SU-DHL-6 (cell line): ENCODE data around the gene RSPO1.

Experiments
- H2AFZ ChIP-seq: fragments of 200-600 bp; sonication (generic); 2 replicates; pipeline ENCODE4 v1.6.1; 2014; ENCODE audit warnings: low read depth, mild to moderate bottlenecking, moderate library complexity, mixed read lengths, antibody characterized with exemption, low read length; ENCODE audit not compliant: severe bottlenecking
- H3F3A ChIP-seq: fragments of 200-600 bp; shearing (Covaris generic); 2 replicates; pipeline ENCODE4 v1.6.0; 2016; ENCODE audit warnings: antibody characterized with exemption, mild to moderate bottlenecking; ENCODE audit not compliant: insufficient read depth
- H3K27ac ChIP-seq: fragments of 200-600 bp; sonication (generic); 2 replicates; pipeline ENCODE4 v1.5.1; 2016; ENCODE audit warnings: low read depth, mild to moderate bottlenecking, low read length, moderate library complexity, mixed read lengths
- H3K27me3 ChIP-seq: fragments of 200-600 bp; sonication (generic), shearing (Covaris generic); 2 replicates; pipeline ENCODE4 v1.6.0; 2014; ENCODE audit warnings: mild to moderate bottlenecking, low read length
- H3K36me3 ChIP-seq: fragments of 200-600 bp; sonication (generic); 2 replicates; pipeline ENCODE4 v1.6.1; 2014; ENCODE audit warnings: mild to moderate bottlenecking, low read length, mixed read lengths
- H3K4me2 ChIP-seq: fragments of 300-600, 200-600 bp; shearing (Covaris generic), sonication (generic); 2 replicates; pipeline ENCODE4 v1.6.0; 2014; ENCODE audit warnings: low read length, low read depth, mild to moderate bottlenecking; ENCODE audit not compliant: poor library complexity, severe bottlenecking
- H3K4me3 ChIP-seq: fragments of 200-600 bp; sonication (generic); 2 replicates; pipeline ENCODE4 v1.5.1; 2014; ENCODE audit warnings: antibody characterized with exemption, low read length, mild to moderate bottlenecking, mixed read lengths; ENCODE audit not compliant: insufficient read depth, poor library complexity, severe bottlenecking
- H3K79me2 ChIP-seq: fragments of 200-600 bp; sonication (generic); 2 replicates; pipeline ENCODE4 v1.6.1; 2014; ENCODE audit warnings: mild to moderate bottlenecking, low read length, moderate library complexity; ENCODE audit not compliant: insufficient read depth
- H3K9ac ChIP-seq: fragments of 200-600 bp; sonication (generic); 2 replicates; pipeline ENCODE4 v1.7.0; 2014; ENCODE audit warnings: mild to moderate bottlenecking, low read length
- H3K9me2 ChIP-seq: fragments of 200-600 bp; sonication (generic); replicated peaks from 2 replicates; pipeline ENCODE4 v1.6.1; 2014; ENCODE audit warnings: low read length; ENCODE audit not compliant: insufficient read depth
- H3K9me3 ChIP-seq: fragments of 200-600 bp; sonication (generic); 2 replicates; pipeline ENCODE4 v1.6.1; 2014; ENCODE audit warnings: low read length, mixed read lengths; ENCODE audit not compliant: insufficient read depth
- H4K20me1 ChIP-seq: fragments of 200-600 bp; sonication (generic); 2 replicates; pipeline ENCODE4 v1.6.1; 2014; ENCODE audit warnings: low read depth, mild to moderate bottlenecking, antibody characterized with exemption, low read length, moderate library complexity, mixed read lengths
- CTCF ChIP-seq: fragments of 200-600 bp; sonication (generic); IDR thresholded peaks from one replicate; pipeline ENCODE4 v1.5.1; 2017; ENCODE audit warnings: antibody characterized with exemption, mild to moderate bottlenecking, low read length, moderate library complexity; ENCODE audit not compliant: insufficient read depth, poor library complexity, severe bottlenecking
- EZH2phosphoT487 ChIP-seq: fragments of 200-600 bp; sonication (generic), shearing (Covaris generic); conservative IDR thresholded peaks from 2 replicates; pipeline ENCODE4 v1.6.1; 2018; ENCODE audit warnings: mild to moderate bottlenecking, antibody characterized with exemption, low read length, moderate library complexity, mixed read lengths

RSPO1 gene

GRCh38 chr1:37680933-37681332 lies 46.2 kb upstream of the RSPO1 start:
- Histone ChIP-seq H3K27ac (no peak overlapping the region), H3K27me3 (no peaks in the 10 kb centered on the region), H3K36me3 (peaks cover 10% of the 10 kb centered on the region; the same call in 1 of the 2 replicates), H3K4me2 (no peak overlapping the region), H3K9me3 (no peaks in the 10 kb centered on the region), H2AFZ (no peak overlapping the region), H3F3A (peaks cover 22% of the 10 kb centered on the region), H4K20me1 (no peaks in the 10 kb centered on the region), H3K4me3 (no peak overlapping the region), H3K9me2 (no peaks in the 10 kb centered on the region), H3K79me2 (no peaks in the 10 kb centered on the region), H3K9ac (no peak overlapping the region)
- no peak for TF ChIP-seq CTCF
- TF ChIP-seq EZH2phosphoT487 = no peak

- Histone ChIP-seq H3K79me2 (no peaks in the 10 kb centered on the region), H2AFZ (no peak overlapping the region), H3K9ac (no peak overlapping the region), H3K4me2 (no peak overlapping the region), H3F3A (peaks cover 9% of the 10 kb centered on the region), H4K20me1 (no peaks in the 10 kb centered on the region), H3K27me3 (no peaks in the 10 kb centered on the region), H3K36me3 (peaks cover 10% of the 10 kb centered on the region; the same call in 1 of the 2 replicates), H3K9me3 (no peaks in the 10 kb centered on the region), H3K4me3 (no peak overlapping the region), H3K27ac (no peak overlapping the region), H3K9me2 (no peaks in the 10 kb centered on the region)
- TF ChIP-seq CTCF (no peak), EZH2phosphoT487 (no peak)
Measured at GRCh38 chr1:37677808-37678207, 43.1 kb upstream of the RSPO1 start.

- no peaks in the 10 kb centered on the region for H3K79me2 ChIP-seq
- H3K9me2 ChIP-seq = no peaks in the 10 kb centered on the region
- H2AFZ ChIP-seq = no peak overlapping the region
- H3K36me3 ChIP-seq = peaks cover 9% of the 10 kb centered on the region; the same call in 1 of the 2 replicates
- H3K9me3 ChIP-seq = no peaks in the 10 kb centered on the region
- H3K9ac ChIP-seq = no peak overlapping the region
- H3K4me3 ChIP-seq = no peak overlapping the region
- H3K27me3 ChIP-seq = no peaks in the 10 kb centered on the region
- peaks cover 5% of the 10 kb centered on the region; the same call in 1 of the 2 replicates for H3F3A ChIP-seq
- no peak overlapping the region for H3K4me2 ChIP-seq
- no peak overlapping the region for H3K27ac ChIP-seq
- TF ChIP-seq CTCF = no peak
- no peak for TF ChIP-seq EZH2phosphoT487
- H4K20me1 ChIP-seq = no peaks in the 10 kb centered on the region
Measured at GRCh38 chr1:37677143-37677439, 42.4 kb upstream of the RSPO1 start.
